IMR-90 (cell line): ENCODE results near the gene BICD1. TPM values are rescaled to one million over a fixed set of nuclear protein-coding genes. Genes with fewer than 3 reads are reported as not detected.

ENCODE experiments used
- ATAC-seq: fragments of 200-7000 bp; cut with Tn5 transposase; 2 replicates; pipeline ENCODE4 v1.9.1; 2020; ENCODE audit warnings: low read depth, mild to moderate bottlenecking, moderate library complexity
- BruUV-seq: library from RNA; stranded (reverse); fragments of 400-500 nt; replicated peaks from 2 replicates; lab custom pipeline; 2021; lab: Mats Ljungman, UMichigan
- CTCF ChIA-PET: fragments of 300-600 bp; formaldehyde crosslinking; extraction: SDS; loops from one replicate; lab custom pipeline; 2021; ENCODE audit warnings: antibody characterized with exemption; lab: Yijun Ruan, JAX
- POLR2A ChIA-PET: fragments of 300-600 bp; sonication (Branson Sonifier 250); formaldehyde crosslinking; loops from one replicate; lab custom pipeline; 2022; ENCODE audit warnings: antibody characterized with exemption; ENCODE audit not compliant: unreplicated experiment; lab: Charles Lee
- DNase-seq: peaks from one replicate; pipeline ENCODE4 v3.0.0; 2013
- H2AFZ ChIP-seq: replicated peaks from 2 replicates; pipeline ENCODE3; 2013; ENCODE audit warnings: low read length, mild to moderate bottlenecking; ENCODE audit not compliant: poor library complexity
- H2AK5ac ChIP-seq: 2 replicates; pipeline ENCODE4 v1.6.1; 2013; ENCODE audit warnings: low read depth, low read length, inconsistent platforms
- H2AK9ac ChIP-seq: replicated peaks from 2 replicates; pipeline ENCODE3; 2013; ENCODE audit warnings: mild to moderate bottlenecking, low read depth, low read length, moderate library complexity; ENCODE audit not compliant: poor library complexity
- H2BK120ac ChIP-seq: 2 replicates; pipeline ENCODE4 v1.6.1; 2013; ENCODE audit warnings: low read depth, low read length, inconsistent platforms
- H2BK15ac ChIP-seq: 3 replicates; pipeline ENCODE4 v1.6.1; 2013; ENCODE audit warnings: low read depth, low read length, inconsistent platforms
- H2BK20ac ChIP-seq: 2 replicates; pipeline ENCODE4 v1.6.1; 2013; ENCODE audit warnings: low read depth, mild to moderate bottlenecking, inconsistent platforms, low read length, moderate library complexity
- H2BK5ac ChIP-seq: 2 replicates; pipeline ENCODE4 v1.6.1; 2013; ENCODE audit warnings: mild to moderate bottlenecking, low read depth, low read length, inconsistent platforms; ENCODE audit not compliant: poor library complexity, severe bottlenecking
- H3K14ac ChIP-seq: replicated peaks from 2 replicates; pipeline ENCODE4 v1.6.1; 2013; ENCODE audit warnings: low read depth, low read length, inconsistent platforms
- H3K18ac ChIP-seq: 2 replicates; pipeline ENCODE4 v1.6.1; 2013; ENCODE audit warnings: low read depth, low read length, control low read depth
- H3K23ac ChIP-seq: 2 replicates; pipeline ENCODE4 v1.6.1; 2013; ENCODE audit warnings: low read depth, low read length, inconsistent platforms
- H3K27ac ChIP-seq: 2 replicates; pipeline ENCODE4 v1.5.1; 2013; ENCODE audit warnings: mild to moderate bottlenecking, control low read depth, low read length; ENCODE audit not compliant: insufficient read depth
- H3K27me3 ChIP-seq: 2 replicates; pipeline ENCODE4 v1.6.1; 2013; ENCODE audit warnings: low read length; ENCODE audit not compliant: control insufficient read depth, insufficient read depth
- H3K36me3 ChIP-seq: 2 replicates; pipeline ENCODE4 v1.6.1; 2013; ENCODE audit warnings: low read length, mixed read lengths; ENCODE audit not compliant: control insufficient read depth, insufficient read depth
- H3K4ac ChIP-seq: 2 replicates; pipeline ENCODE4 v1.6.1; 2013; ENCODE audit warnings: low read depth, low read length, inconsistent platforms
- H3K4me1 ChIP-seq: 2 replicates; pipeline ENCODE4 v1.6.1; 2013; ENCODE audit warnings: low read length, mixed read lengths; ENCODE audit not compliant: control insufficient read depth, insufficient read depth
- H3K4me2 ChIP-seq: 2 replicates; pipeline ENCODE4 v1.6.1; 2013; ENCODE audit warnings: low read depth, mild to moderate bottlenecking, control low read depth, low read length, moderate library complexity
- H3K4me3 ChIP-seq: 2 replicates; pipeline ENCODE4 v1.5.1; 2013; ENCODE audit warnings: low read depth, mild to moderate bottlenecking, control low read depth, low read length, moderate library complexity; ENCODE audit not compliant: insufficient read depth
- H3K56ac ChIP-seq: 2 replicates; pipeline ENCODE4 v1.6.1; 2013; ENCODE audit warnings: low read length, inconsistent platforms; ENCODE audit not compliant: insufficient read depth; ENCODE audit errors: extremely low read depth
- H3K79me1 ChIP-seq, 2 experiments: 2 replicates each; pipeline ENCODE4 v1.6.1; 2013; ENCODE audit warnings: low read length in 2 of 2, inconsistent platforms in 1 of 2, low read depth in 1 of 2
- H3K9ac ChIP-seq: 2 replicates; pipeline ENCODE4 v1.6.1; 2013; ENCODE audit warnings: low read depth, low read length, control low read depth
- H3K9me1 ChIP-seq: 2 replicates; pipeline ENCODE4 v1.6.1; 2013; ENCODE audit warnings: low read length, inconsistent platforms; ENCODE audit not compliant: insufficient read depth
- H3K9me3 ChIP-seq: 2 replicates; pipeline ENCODE4 v1.6.1; 2013; ENCODE audit warnings: low read length; ENCODE audit not compliant: control insufficient read depth, insufficient read depth
- H4K20me1 ChIP-seq: 2 replicates; pipeline ENCODE4 v1.6.1; 2013; ENCODE audit warnings: low read length, inconsistent platforms; ENCODE audit not compliant: insufficient read depth
- H4K5ac ChIP-seq: 2 replicates; pipeline ENCODE4 v1.6.1; 2013; ENCODE audit warnings: mild to moderate bottlenecking, low read depth, low read length, control low read depth
- H4K8ac ChIP-seq, 2 experiments: 2 replicates each; pipeline ENCODE4 v1.6.1; 2013; ENCODE audit warnings: low read depth in 2 of 2, low read length in 2 of 2, control low read depth in 1 of 2, inconsistent platforms in 1 of 2
- H4K91ac ChIP-seq: 2 replicates; pipeline ENCODE4 v1.6.1; 2013; ENCODE audit warnings: low read depth, low read length, inconsistent platforms; ENCODE audit not compliant: insufficient read depth
- CEBPB ChIP-seq: IDR thresholded peaks from 2 replicates; pipeline ENCODE4 v1.6.1; 2012; ENCODE audit warnings: low read depth, low read length, improper control_type of control experiment
- SMC3 ChIP-seq: fragments of 150-350 bp; IDR thresholded peaks from 2 replicates; pipeline ENCODE4 v1.6.1; 2016; ENCODE audit warnings: low read depth, mild to moderate bottlenecking, antibody characterized with exemption, low read length, moderate library complexity
- WGBS, 2 experiments: methylation state at CpG; one replicate each; pipeline versions ENCODE4 v1.1.5 to v1.1.7; 2013; ENCODE audit warnings: missing lambda C conversion rate in 2 of 2; ENCODE audit not compliant: insufficient read length in 1 of 2; ENCODE audit errors: extremely low coverage in 2 of 2; 5-methylcytosine and 5-hydroxymethylcytosine counted together
- dilution Hi-C: fragments of 300-500 bp; cut with HindIII; formaldehyde crosslinking; loops from one replicate; pipeline ENCODE4 v1.14.3; 2018; ENCODE audit warnings: low sequenced_read_pairs; ENCODE audit not compliant: unreplicated experiment
- in situ Hi-C: fragments of 300-500 bp; cut with MboI; formaldehyde crosslinking; loops from 3 replicates; pipeline ENCODE4 v1.14.3; 2019; ENCODE audit warnings: low sequenced_read_pairs, inconsistent platforms, mixed read lengths
- intact Hi-C: fragments of 100-400 bp; cut with micrococcal nuclease; formaldehyde crosslinking; loops from 2 replicates; pipeline ENCODE4 v1.10.0; 2022
- polyA plus RNA-seq, 3 experiments: library from polyadenylated mRNA; depleted of rRNA; stranded (reverse); fragments of >200 nt; gene quantifications; 2 replicates each; pipeline ENCODE4 v1.2.3, GENCODE V29; 2012; ENCODE audit warnings: low replicate concordance in 1 of 3
- total RNA-seq: library from RNA; depleted of rRNA; stranded (reverse); fragments of >200 nt; gene quantifications from 2 replicates; pipeline ENCODE4 v1.2.3, GENCODE V29; 2012

The BICD1 gene
- total and polyA plus RNA-seq, 2 of the 4 experiments (the other 2 are of a cell fraction) = 17.2 to 21.8 TPM

GRCh38 chr12:32331133-32331532, 224.5 kb downstream of the BICD1 start:
- dilution Hi-C loops (no loop called here), intact Hi-C loops (no loop called here), in situ Hi-C loops (no loop called here)
- H3K4me3 ChIP-seq = no peak overlapping the region
- ChIA-PET POLR2A (no interaction called here), CTCF (no interaction called here)
- H3K18ac ChIP-seq = no peak overlapping the region
- no peak overlapping the region for H2AK5ac ChIP-seq
- no peak overlapping the region for H3K14ac ChIP-seq
- no peak overlapping the region for H2AK9ac ChIP-seq
- H3K9me1 ChIP-seq = peaks cover 3% of the 10 kb centered on the region; the same call in 1 of the 2 replicates
- no peak overlapping the region for H4K5ac ChIP-seq
- H3K4me2 ChIP-seq = no peak overlapping the region; the same call in 1 of the 2 replicates
- no peak overlapping the region for H2BK120ac ChIP-seq
- no peak overlapping the region for H3K9ac ChIP-seq
- no peak overlapping the region for H2BK20ac ChIP-seq
- H3K23ac ChIP-seq = no peak overlapping the region
- no peak overlapping the region for H3K27ac ChIP-seq
- peaks cover 2% of the 10 kb centered on the region for H3K4me1 ChIP-seq
- no peak overlapping the region for H4K8ac ChIP-seq
- H2BK15ac ChIP-seq = no peak overlapping the region
- no peaks in the 10 kb centered on the region for H4K20me1 ChIP-seq
- H4K91ac ChIP-seq = no peak overlapping the region
- no CpG with 5 or more reads among the region's 2 CpGs for WGBS, 2 experiments
- no peak overlapping the region for H2AFZ ChIP-seq
- H3K56ac ChIP-seq = no peak overlapping the region
- H3K4ac ChIP-seq = no peak overlapping the region
- ATAC-seq (peak; percentile 82), DNase-seq (peak; percentile 70)
- TF ChIP-seq CEBPB (0 out of 2 replicates have a peak, but pooled peaks have one; percentile 13), SMC3 (no peak)
- no peaks in the 10 kb centered on the region for H3K27me3 ChIP-seq
- H2BK5ac ChIP-seq = no peak overlapping the region
- no peaks in the 10 kb centered on the region for H3K9me3 ChIP-seq
- peaks cover 15% of the 10 kb centered on the region for H3K36me3 ChIP-seq
- H3K79me1 ChIP-seq = peaks cover 3 to 12% of the 10 kb centered on the region in 2 experiments; a peak in 3 of 4 replicates
- no TSS peak for BruUV-seq
